Fibroblast of lung (primary cell): ENCODE data around the gene TUBGCP2. TPM values are rescaled to one million over a fixed set of nuclear protein-coding genes. Genes with fewer than 3 reads are reported as not detected.

ENCODE experiments used
- DNase-seq, 2 donors: peaks; one replicate each; pipeline versions ENCODE4 v3.0.0 to v3.0.0-alpha.2; 2010; ENCODE audit warnings: low read depth in 2 of 2
- H2AFZ ChIP-seq: 2 replicates; pipeline ENCODE4 v1.5.1; 2012; ENCODE audit warnings: low read length, control low read depth, inconsistent platforms
- H3K27ac ChIP-seq: 2 replicates; pipeline ENCODE4 v1.5.1; 2011; ENCODE audit warnings: low read length, control low read depth; ENCODE audit not compliant: insufficient read depth
- H3K27me3 ChIP-seq: 2 replicates; pipeline ENCODE4 v1.5.1; 2011; ENCODE audit warnings: mild to moderate bottlenecking, low read length; ENCODE audit not compliant: control insufficient read depth, insufficient read depth
- H3K36me3 ChIP-seq: 2 replicates; pipeline ENCODE4 v1.5.1; 2011; ENCODE audit warnings: low read length; ENCODE audit not compliant: control insufficient read depth, insufficient read depth
- H3K4me1 ChIP-seq: 2 replicates; pipeline ENCODE4 v1.5.1; 2011; ENCODE audit warnings: low read length; ENCODE audit not compliant: control insufficient read depth, insufficient read depth; ENCODE audit errors: extremely low read depth
- H3K4me2 ChIP-seq: 2 replicates; pipeline ENCODE4 v1.5.1; 2011; ENCODE audit warnings: low read length, control low read depth; ENCODE audit not compliant: insufficient read depth; ENCODE audit errors: extremely low read depth
- H3K4me3 ChIP-seq, 4 experiments: fragments of 200-600 bp in 1 of 4; sonication (generic) in 1 of 4; replicated peaks in 1 of 4; 2 replicates each; pipeline ENCODE4 v1.5.1; 2011 to 2016; ENCODE audit warnings: low read length in 4 of 4, low read depth in 3 of 4, mild to moderate bottlenecking in 3 of 4, control low read depth in 2 of 4, inconsistent platforms in 1 of 4, mixed read lengths in 1 of 4; ENCODE audit not compliant: insufficient read depth in 1 of 4; ENCODE audit errors: control extremely low read depth in 1 of 4
- H3K79me2 ChIP-seq: 2 replicates; pipeline ENCODE4 v1.5.1; 2012; ENCODE audit warnings: mild to moderate bottlenecking, low read length, inconsistent platforms; ENCODE audit not compliant: control insufficient read depth, insufficient read depth
- H3K9ac ChIP-seq: 2 replicates; pipeline ENCODE4 v1.5.1; 2011; ENCODE audit warnings: mild to moderate bottlenecking, low read length, control low read depth; ENCODE audit not compliant: insufficient read depth
- H3K9me3 ChIP-seq: 2 replicates; pipeline ENCODE4 v1.5.1; 2012; ENCODE audit warnings: low read depth, low read length; ENCODE audit not compliant: control insufficient read depth, insufficient read depth
- H4K20me1 ChIP-seq: 2 replicates; pipeline ENCODE4 v1.5.1; 2011; ENCODE audit warnings: low read length; ENCODE audit not compliant: control insufficient read depth, insufficient read depth; ENCODE audit errors: extremely low read depth
- EZH2 ChIP-seq: IDR thresholded peaks from 2 replicates; pipeline ENCODE4 v1.5.1; 2012; ENCODE audit warnings: low read length, control low read depth, mild to moderate bottlenecking; ENCODE audit errors: missing control alignments
- polyA plus RNA-seq, 2 donors: library from polyadenylated mRNA; depleted of rRNA in 1 of 2; stranded (reverse) in 1 of 2; unstranded in 1 of 2; fragments of >200 nt; gene quantifications; 2 replicates each; pipeline ENCODE4 v1.2.1, GENCODE V29; 2011 to 2012; ENCODE audit warnings: missing spikeins in 1 of 2
- total RNA-seq: library from RNA; depleted of rRNA; stranded (reverse); fragments of >200 nt; gene quantifications from 2 replicates; pipeline ENCODE4 v1.2.1, GENCODE V29; 2014
- TF ChIP-seq, protein P1 (sequence below), 2 donors: IDR thresholded peaks in 1 of 2; conservative IDR thresholded peaks in 1 of 2; 1 replicate in 1 of 2; 2 replicates in 1 of 2; pipeline ENCODE4 v1.5.1; 2011 to 2012; ENCODE audit warnings: low read length in 2 of 2, control low read depth in 1 of 2, inconsistent platforms in 1 of 2, low read depth in 1 of 2, mild to moderate bottlenecking in 1 of 2

Gene TUBGCP2
- total and polyA plus RNA-seq, 2 donors (not counting 1 experiment from before 2014, with no cell fraction given) = 31.0 to 60.8 TPM

- DNase-seq = no peak
- Histone ChIP-seq H3K27me3 (no peaks in the 10 kb centered on the region), H3K4me1 (peaks cover 11% of the 10 kb centered on the region), H3K36me3 (peaks cover 38% of the 10 kb centered on the region), H3K4me2 (no peak overlapping the region), H3K9ac (no peak overlapping the region), H3K27ac (no peak overlapping the region), H3K4me3 (no peak overlapping the region), H3K79me2 (peaks cover 7% of the 10 kb centered on the region), H4K20me1 (no peaks in the 10 kb centered on the region), H2AFZ (no peak overlapping the region), H3K9me3 (no peaks in the 10 kb centered on the region)
- TF ChIP-seq EZH2 = no peak
- TF ChIP-seq, protein P1, sequence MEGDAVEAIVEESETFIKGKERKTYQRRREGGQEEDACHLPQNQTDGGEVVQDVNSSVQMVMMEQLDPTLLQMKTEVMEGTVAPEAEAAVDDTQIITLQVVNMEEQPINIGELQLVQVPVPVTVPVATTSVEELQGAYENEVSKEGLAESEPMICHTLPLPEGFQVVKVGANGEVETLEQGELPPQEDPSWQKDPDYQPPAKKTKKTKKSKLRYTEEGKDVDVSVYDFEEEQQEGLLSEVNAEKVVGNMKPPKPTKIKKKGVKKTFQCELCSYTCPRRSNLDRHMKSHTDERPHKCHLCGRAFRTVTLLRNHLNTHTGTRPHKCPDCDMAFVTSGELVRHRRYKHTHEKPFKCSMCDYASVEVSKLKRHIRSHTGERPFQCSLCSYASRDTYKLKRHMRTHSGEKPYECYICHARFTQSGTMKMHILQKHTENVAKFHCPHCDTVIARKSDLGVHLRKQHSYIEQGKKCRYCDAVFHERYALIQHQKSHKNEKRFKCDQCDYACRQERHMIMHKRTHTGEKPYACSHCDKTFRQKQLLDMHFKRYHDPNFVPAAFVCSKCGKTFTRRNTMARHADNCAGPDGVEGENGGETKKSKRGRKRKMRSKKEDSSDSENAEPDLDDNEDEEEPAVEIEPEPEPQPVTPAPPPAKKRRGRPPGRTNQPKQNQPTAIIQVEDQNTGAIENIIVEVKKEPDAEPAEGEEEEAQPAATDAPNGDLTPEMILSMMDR (conservative IDR thresholded peaks at IDR 0.05 in 1 of 2, IDR thresholded peaks at IDR 0.05 in 1 of 2; ENCODE audit: low read depth in 1 of 2, low read length in 2 of 2) = no peak
These were observed 11.2 kb downstream of the TUBGCP2 start for GRCh38 chr10:133297504-133297903.

DNA sequence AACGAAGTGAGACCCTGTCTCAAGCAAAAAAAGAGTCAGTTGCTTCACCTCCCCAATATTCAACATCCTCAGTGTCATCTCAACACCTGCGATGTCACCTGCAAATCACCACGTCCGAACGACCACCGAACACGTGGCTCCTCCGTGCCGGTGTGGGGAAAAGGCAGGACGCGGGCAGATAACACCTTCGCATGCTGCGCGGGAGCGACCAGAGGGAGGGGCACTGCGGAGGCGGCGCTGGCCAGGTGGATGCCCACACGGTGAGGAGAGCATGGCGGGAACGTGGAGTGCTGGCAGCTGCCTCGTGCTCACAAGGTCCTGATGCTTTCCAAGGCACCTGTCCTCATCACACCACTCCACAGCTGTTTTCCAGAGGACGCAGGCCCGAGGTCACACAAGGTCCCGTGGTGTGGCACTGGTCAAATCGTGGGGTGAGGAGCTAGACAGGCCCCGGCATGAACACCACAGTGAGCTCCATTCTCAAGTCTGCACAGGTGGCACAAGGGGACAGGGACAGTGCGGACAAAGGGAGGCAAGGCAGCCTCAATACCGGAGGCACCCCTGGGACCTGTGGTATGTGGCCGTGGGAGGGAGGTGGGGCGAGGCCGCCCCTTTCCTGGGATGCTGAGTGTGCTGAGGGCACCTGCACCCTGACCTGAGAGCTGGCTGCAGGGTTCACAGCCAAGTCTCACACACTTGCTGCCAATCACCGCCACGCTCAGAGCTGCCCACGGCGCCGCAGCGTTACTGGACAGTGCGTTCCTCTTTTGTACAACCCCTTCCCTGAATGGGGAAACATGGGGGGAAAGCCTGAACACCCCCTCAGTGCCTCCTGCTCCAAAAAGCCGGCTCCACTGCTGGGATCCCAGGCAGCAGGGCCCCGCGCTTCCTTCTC lies 13.0 kb downstream of the TUBGCP2 start:
- no peaks in the 10 kb centered on the region for H3K9me3 ChIP-seq
- no peaks in the 10 kb centered on the region for H3K79me2 ChIP-seq
- no peak overlapping the region for H3K9ac ChIP-seq
- no peak overlapping the region for H3K27ac ChIP-seq
- H3K36me3 ChIP-seq = peaks cover 37% of the 10 kb centered on the region
- no peak for DNase-seq
- H3K4me2 ChIP-seq = no peak overlapping the region
- TF ChIP-seq, protein P1 (conservative IDR thresholded peaks at IDR 0.05 in 1 of 2, IDR thresholded peaks at IDR 0.05 in 1 of 2; ENCODE audit: low read depth in 1 of 2, low read length in 2 of 2) = no peak
- no peak for TF ChIP-seq EZH2
- H2AFZ ChIP-seq = no peak overlapping the region
- H3K27me3 ChIP-seq = no peaks in the 10 kb centered on the region
- no peak overlapping the region for H3K4me3 ChIP-seq
- peaks cover 13% of the 10 kb centered on the region for H3K4me1 ChIP-seq
- no peaks in the 10 kb centered on the region for H4K20me1 ChIP-seq

DNA sequence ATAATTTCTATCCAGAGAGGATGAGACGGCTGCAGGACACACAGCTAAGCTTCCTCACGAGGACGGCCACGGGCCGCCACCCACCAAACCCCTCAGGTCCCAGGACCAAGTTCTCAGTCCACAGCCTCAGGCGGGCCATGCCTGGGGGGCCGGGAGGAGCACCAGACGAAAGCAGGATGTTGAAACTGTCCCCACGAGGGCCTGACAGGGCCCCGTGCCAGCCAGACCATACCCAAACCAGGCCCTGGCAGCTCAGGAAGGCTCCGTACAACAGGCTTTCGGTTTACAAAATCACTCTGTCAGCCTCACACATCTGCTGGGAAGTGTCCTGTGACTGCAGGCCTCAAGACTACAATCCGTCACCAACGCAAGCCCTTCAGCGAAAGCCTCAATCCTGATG lies 14.5 kb downstream of the TUBGCP2 start:
- DNase-seq = no peak
- H3K9ac ChIP-seq = no peak overlapping the region
- H3K27ac ChIP-seq = no peak overlapping the region
- H3K4me2 ChIP-seq = no peak overlapping the region
- H3K9me3 ChIP-seq = no peaks in the 10 kb centered on the region
- H3K27me3 ChIP-seq = no peaks in the 10 kb centered on the region
- no peak overlapping the region for H3K4me3 ChIP-seq
- TF ChIP-seq, protein P1 (conservative IDR thresholded peaks at IDR 0.05 in 1 of 2, IDR thresholded peaks at IDR 0.05 in 1 of 2; ENCODE audit: low read depth in 1 of 2, low read length in 2 of 2) = no peak
- no peak for TF ChIP-seq EZH2
- no peaks in the 10 kb centered on the region for H3K79me2 ChIP-seq
- peaks cover 44% of the 10 kb centered on the region for H3K36me3 ChIP-seq
- H3K4me1 ChIP-seq = peaks cover 13% of the 10 kb centered on the region
- H2AFZ ChIP-seq = no peak overlapping the region
- no peaks in the 10 kb centered on the region for H4K20me1 ChIP-seq
